ENCODE measurements around the gene AGXT.

The AGXT gene

DNA sequence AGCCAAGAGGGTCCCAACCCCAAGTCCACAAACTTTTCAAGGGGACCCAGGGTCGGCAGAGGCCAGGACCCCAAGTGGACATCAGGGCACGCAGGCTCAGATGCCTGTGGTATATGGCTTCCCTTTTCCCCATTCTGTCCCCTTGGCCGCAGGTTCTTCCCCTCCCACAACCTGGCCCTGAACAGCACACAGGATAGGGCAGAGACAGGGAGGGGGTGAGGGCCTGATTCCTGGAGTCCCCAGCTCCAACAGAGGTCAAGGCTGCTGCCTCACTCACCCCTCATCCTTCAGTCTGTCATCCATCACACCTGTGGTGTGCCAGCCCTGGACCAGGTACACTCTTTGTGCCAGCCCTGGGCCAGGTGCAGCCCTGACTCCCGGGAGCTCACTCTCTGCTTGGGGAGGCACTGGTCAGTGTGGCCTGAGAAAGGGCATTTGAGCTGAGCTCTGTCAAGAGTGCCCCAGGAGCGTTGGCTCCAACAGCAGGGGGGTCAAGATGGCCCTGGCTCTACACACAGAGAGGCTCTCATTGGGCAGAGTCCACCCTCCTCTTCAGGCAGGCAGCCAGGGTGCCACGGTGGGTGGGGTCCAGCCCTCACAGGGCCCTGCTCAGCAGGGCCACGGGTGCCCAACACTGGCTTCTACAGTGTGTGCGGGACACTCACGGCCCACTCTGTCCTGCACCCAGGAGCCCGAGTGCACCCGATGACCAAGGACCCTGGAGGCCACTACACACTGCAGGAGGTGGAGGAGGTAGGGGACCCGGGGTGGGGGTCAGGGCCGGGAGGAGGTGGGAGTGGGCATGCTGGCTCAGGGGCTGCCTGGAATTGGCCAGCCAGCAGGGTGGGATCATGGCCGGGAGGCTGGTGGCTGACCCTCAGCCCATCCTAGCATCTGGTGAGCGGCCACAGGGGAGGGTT, 1.6 kb downstream of the AGXT start:
- DNase-seq, result no peak
- TF ChIP-seq POLR2A (IDR thresholded peaks at IDR 0.05; ENCODE audit: low read length), result no peak
- TF ChIP-seq GATA1 (IDR thresholded peaks at IDR 0.05; ENCODE audit: low read depth, low read length), result no peak

GRCh38 chr2:240871071-240871958, 2.7 kb downstream of the AGXT start:
- TF ChIP-seq POLR2A (IDR thresholded peaks at IDR 0.05; ENCODE audit: low read length), result no peak
- TF ChIP-seq GATA1 (IDR thresholded peaks at IDR 0.05; ENCODE audit: low read depth, low read length), result no peak

GRCh38 chr2:240872317-240873097, 3.9 kb downstream of the AGXT start:
- no peak for DNase-seq
- TF ChIP-seq POLR2A (IDR thresholded peaks at IDR 0.05; ENCODE audit: low read length), result no peak
- no peak for TF ChIP-seq GATA1 (IDR thresholded peaks at IDR 0.05; ENCODE audit: low read depth, low read length)

More at GRCh38 chr2:240871071-240871958, 2.7 kb downstream of the AGXT start:
- DNase-seq, result no peak

GRCh38 chr2:240873098-240873788, 4.6 kb downstream of the AGXT start:
- TF ChIP-seq POLR2A (IDR thresholded peaks at IDR 0.05; ENCODE audit: low read length) (no peak), GATA1 (IDR thresholded peaks at IDR 0.05; ENCODE audit: low read depth, low read length) (no peak)

DNA sequence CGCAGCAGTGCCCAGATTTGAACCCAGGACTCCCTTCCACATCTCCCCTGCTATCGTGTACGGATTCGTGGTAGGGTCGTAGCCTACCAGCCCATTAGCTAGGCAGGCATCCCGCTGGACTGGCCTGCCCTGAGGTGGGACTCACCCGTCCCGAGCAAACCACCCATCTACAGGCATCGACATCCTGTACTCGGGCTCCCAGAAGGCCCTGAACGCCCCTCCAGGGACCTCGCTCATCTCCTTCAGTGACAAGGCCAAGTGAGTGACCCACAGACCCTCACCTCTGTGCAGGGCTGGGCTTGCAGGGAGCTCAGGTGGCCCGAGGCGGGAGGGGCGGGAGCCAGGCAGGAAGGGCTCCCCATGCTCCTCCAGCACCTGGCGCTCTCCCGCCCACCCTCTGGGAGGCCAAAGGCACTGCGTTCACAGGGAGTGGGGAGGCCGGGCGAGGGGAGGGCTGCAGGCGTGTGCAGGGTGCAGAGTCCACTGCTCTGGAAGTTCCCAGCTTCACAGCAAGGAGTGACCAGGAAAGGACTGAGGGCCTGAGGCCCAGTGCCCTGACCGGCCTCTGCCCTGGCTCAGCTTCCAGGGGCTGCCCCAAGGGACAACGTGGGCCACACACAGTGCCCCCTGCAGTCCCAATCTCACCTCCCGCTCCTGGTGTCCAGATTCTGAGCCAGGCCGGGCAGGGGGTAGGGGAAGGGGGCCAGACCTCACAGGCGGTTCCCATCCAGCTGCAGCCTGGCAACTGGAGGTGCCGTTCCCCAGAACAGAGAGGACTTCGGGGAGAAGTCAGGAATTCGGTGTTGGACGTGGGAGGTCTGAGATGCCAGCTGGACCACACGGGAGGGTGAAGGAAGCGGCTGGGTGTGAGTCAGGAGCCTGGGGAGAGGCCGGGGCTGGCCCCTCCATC, 5.4 kb downstream of the AGXT start:
- no peak for DNase-seq
- TF ChIP-seq GATA1 (IDR thresholded peaks at IDR 0.05; ENCODE audit: low read depth, low read length) (no peak), POLR2A (IDR thresholded peaks at IDR 0.05; ENCODE audit: low read length) (no peak)

More at GRCh38 chr2:240873098-240873788, 4.6 kb downstream of the AGXT start:
- no peak for DNase-seq

DNA sequence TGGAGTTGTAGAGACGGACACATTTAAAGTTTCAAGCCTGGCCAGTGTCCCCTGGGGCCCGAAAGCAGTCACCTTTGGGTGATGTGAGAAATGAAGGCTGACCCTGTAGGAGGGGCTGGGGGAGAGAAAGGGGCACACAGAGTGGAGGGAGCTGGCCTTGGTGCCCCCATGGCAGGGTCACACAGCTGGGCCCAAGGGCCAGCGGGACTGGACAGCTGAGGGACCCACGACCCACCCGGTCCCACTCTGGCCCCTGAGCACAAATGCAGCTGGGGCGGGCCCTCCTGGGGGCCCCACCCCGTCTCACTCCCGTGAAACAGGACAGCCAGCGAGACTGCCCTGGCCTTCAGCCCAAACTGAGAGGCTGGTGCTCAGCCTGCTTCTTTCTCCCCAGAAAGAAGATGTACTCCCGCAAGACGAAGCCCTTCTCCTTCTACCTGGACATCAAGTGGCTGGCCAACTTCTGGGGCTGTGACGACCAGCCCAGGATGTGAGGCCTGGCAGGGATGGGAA, 6.1 kb downstream of the AGXT start:
- no peak for DNase-seq
- no peak for TF ChIP-seq POLR2A (IDR thresholded peaks at IDR 0.05; ENCODE audit: low read length)
- TF ChIP-seq GATA1 (IDR thresholded peaks at IDR 0.05; ENCODE audit: low read depth, low read length), result no peak

DNA sequence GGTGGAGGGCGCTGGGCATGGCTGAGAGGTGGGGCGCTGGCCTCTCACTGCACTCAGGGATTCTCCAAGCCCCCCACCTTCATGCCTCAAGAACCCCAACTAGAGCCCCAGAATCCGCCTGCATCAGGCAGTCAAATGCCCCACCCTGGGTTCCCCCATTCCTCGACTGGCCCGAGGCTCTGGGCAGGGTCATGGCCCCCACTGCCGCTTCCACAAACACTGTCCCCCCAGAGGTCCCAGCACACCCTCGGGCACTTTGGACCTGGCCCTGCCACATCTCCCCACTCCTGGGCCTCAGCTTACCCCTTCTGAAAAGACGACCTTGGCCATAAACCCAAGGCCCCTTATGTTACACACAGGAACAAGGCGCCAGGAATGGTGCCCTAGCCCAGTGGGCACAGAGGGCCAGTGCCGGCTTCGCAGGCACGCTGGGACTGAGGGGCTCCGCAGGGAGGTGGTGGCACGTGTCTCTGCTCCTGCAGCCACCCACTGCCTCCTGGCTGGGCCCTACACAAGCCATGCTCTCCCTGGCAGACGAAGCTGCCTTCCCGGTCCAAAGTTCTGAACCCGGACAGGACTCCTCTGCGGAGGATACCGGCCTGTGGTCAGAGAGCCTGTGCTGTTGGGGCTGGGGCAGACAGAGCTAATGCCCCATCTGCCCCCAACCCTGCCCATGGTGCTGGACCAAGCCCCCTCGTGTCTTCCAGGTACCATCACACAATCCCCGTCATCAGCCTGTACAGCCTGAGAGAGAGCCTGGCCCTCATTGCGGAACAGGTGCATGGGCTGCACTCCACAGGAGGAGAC, 6.8 kb downstream of the AGXT start:
- no peak for DNase-seq

GRCh38 chr2:240876035-240876474, 7.4 kb downstream of the AGXT start:
- TF ChIP-seq GATA1 (IDR thresholded peaks at IDR 0.05; ENCODE audit: low read depth, low read length), result no peak
- no peak for TF ChIP-seq POLR2A (IDR thresholded peaks at IDR 0.05; ENCODE audit: low read length)
- no peak for DNase-seq

More for the DNA sequence above, 6.8 kb downstream of the AGXT start:
- TF ChIP-seq GATA1 (IDR thresholded peaks at IDR 0.05; ENCODE audit: low read depth, low read length) (no peak), POLR2A (IDR thresholded peaks at IDR 0.05; ENCODE audit: low read length) (no peak)

- no peak for TF ChIP-seq POLR2A (IDR thresholded peaks at IDR 0.05; ENCODE audit: low read length)
- TF ChIP-seq GATA1 (IDR thresholded peaks at IDR 0.05; ENCODE audit: low read depth, low read length), result no peak
- DNase-seq, result no peak
Observed at GRCh38 chr2:240876475-240877251, 8.0 kb downstream of the AGXT start.
